Prostate gland (tissue), 2 donors: ENCODE data around the gene GTPBP2. TPM values are rescaled to one million over a fixed set of nuclear protein-coding genes. Genes with fewer than 3 reads are reported as not detected.
A peak's percentile ranks its signal among the peaks of the same experiment; 100 is the strongest.

ENCODE experiments used
- DNase-seq: peaks from one replicate; pipeline ENCODE4 v3.0.0-alpha.2; 2019; ENCODE audit warnings: low spot score
- H3K27ac ChIP-seq, 2 donors: fragments of 200-600 bp; sonication (generic); 2 replicates each; pipeline ENCODE4 v1.5.1; 2017 to 2019
- H3K27me3 ChIP-seq: fragments of 200-600 bp; sonication (generic); replicated peaks from 2 replicates; pipeline ENCODE4 v1.5.1; 2019; ENCODE audit not compliant: insufficient read depth
- H3K36me3 ChIP-seq, 2 donors: fragments of 200-600 bp; sonication (generic); 1 replicate in 1 of 2; 2 replicates in 1 of 2; pipeline versions ENCODE4 v1.5.1 to v1.8.1; 2017 to 2019
- H3K4me1 ChIP-seq: fragments of 200-600 bp; sonication (generic); replicated peaks from 2 replicates; pipeline ENCODE4 v1.5.1; 2019
- H3K4me3 ChIP-seq, 2 donors: fragments of 200-600 bp; sonication (generic); 2 replicates each; pipeline ENCODE4 v1.5.1; 2017 to 2019
- H3K9me3 ChIP-seq: fragments of 200-600 bp; sonication (generic); 2 replicates; pipeline ENCODE4 v1.5.1; 2017
- POLR2A ChIP-seq: fragments of 450-650 bp; IDR thresholded peaks from one replicate; pipeline ENCODE4 v1.6.1; 2016; ENCODE audit warnings: antibody characterized with exemption, mild to moderate bottlenecking
- POLR2AphosphoS5 ChIP-seq: sonication (generic); formaldehyde crosslinking; IDR thresholded peaks from one replicate; pipeline ENCODE4 v1.6.1; 2017; ENCODE audit warnings: antibody characterized with exemption
- WGBS: methylation state at CpG from one replicate; pipeline ENCODE4 v1.1.5; 2018; 5-methylcytosine and 5-hydroxymethylcytosine counted together
- intact Hi-C: fragments of 100-400 bp; cut with DNase I; formaldehyde crosslinking; loops from one replicate; pipeline ENCODE4 v1.14.2; 2022
- total RNA-seq, 2 donors: library from RNA; depleted of rRNA; stranded (reverse); fragments of >200 nt; gene quantifications; one replicate each; pipeline ENCODE4 v1.1.0, GENCODE V29; 2016
- TF ChIP-seq, protein P1 (sequence below), 4 experiments: fragments of 200-600 bp in 2 of 4; fragments of 450-650 bp in 2 of 4; sonication (generic) in 2 of 4; IDR thresholded peaks; 1 replicate in 3 of 4; 2 replicates in 1 of 4; pipeline ENCODE4 v1.5.1; 2016 to 2019; ENCODE audit warnings: antibody characterized with exemption in 4 of 4, mild to moderate bottlenecking in 2 of 4, moderate library complexity in 2 of 4

Gene GTPBP2
- total RNA-seq, 2 donors from 2014 or later: 22.4 to 54.9 TPM

DNA sequence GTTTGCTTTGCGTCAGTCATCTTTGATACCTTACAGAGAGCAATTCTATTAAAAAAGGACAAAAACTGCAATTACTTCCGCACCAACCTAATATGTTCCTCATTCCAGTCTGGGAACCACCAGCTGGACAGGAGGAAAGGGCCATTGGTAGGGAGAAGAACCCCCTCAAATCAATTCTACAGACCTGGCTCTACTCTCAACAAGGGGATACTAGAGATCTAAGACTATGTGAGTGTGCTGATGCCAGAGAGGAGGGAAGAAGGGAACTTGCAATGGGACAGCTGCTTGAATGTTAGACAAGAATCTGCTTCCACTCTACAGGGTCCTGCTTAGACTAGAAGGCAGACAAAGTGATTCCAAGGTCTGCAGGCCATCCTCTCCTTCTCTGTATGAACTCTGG lies 45.2 kb upstream of the GTPBP2 start:
- no peak overlapping the region for H3K27ac ChIP-seq
- TF ChIP-seq, protein P1, sequence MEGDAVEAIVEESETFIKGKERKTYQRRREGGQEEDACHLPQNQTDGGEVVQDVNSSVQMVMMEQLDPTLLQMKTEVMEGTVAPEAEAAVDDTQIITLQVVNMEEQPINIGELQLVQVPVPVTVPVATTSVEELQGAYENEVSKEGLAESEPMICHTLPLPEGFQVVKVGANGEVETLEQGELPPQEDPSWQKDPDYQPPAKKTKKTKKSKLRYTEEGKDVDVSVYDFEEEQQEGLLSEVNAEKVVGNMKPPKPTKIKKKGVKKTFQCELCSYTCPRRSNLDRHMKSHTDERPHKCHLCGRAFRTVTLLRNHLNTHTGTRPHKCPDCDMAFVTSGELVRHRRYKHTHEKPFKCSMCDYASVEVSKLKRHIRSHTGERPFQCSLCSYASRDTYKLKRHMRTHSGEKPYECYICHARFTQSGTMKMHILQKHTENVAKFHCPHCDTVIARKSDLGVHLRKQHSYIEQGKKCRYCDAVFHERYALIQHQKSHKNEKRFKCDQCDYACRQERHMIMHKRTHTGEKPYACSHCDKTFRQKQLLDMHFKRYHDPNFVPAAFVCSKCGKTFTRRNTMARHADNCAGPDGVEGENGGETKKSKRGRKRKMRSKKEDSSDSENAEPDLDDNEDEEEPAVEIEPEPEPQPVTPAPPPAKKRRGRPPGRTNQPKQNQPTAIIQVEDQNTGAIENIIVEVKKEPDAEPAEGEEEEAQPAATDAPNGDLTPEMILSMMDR (IDR thresholded peaks at IDR 0.05): no peak
- no peak for TF ChIP-seq POLR2A
- no peak for TF ChIP-seq POLR2AphosphoS5
- WGBS: 88% methylated on average over 2 of the region's 2 CpGs
- no peak overlapping the region for H3K4me3 ChIP-seq
- intact Hi-C loops: no loop called here
- peaks cover 2% of the 10 kb centered on the region for H3K4me1 ChIP-seq
- H3K27me3 ChIP-seq: no peaks in the 10 kb centered on the region
- no peaks in the 10 kb centered on the region for H3K9me3 ChIP-seq
- no peak for DNase-seq
- H3K36me3 ChIP-seq: peaks cover 3 to 11% of the 10 kb centered on the region in 2 donors

DNA sequence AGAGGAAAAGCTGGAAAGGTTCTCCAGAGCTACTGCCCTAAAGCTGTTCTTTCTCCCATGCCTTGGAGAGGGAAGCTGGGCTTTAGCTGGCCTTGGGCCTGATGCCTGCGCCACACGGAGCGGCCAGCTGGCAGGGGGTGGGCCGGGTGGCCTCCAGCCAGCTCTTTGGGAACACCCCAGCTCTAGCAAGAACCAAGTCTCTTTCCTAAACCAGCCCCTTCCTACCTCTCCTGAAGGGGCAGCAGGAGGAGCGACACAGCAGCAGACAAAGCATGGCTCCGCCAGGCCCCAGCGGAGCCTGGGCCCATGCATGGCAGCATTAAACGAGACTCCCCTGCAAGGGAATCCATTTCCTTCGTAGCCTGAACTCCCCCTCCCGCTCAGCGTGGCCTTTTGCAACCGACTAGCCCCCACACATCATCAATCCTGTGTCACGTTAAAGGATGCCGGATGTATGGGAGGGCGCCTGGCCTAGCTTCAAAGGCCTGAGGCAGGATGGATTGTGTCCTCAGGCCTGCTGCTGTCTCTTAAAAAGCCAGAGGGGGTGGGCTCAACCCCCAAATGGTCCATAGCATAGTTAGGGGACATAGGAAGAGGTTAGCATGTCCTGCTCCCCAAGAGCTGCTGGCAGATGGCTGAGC lies 44.5 kb upstream of the GTPBP2 start:
- no peak overlapping the region for H3K4me3 ChIP-seq
- DNase-seq: no peak
- no peaks in the 10 kb centered on the region for H3K27me3 ChIP-seq
- intact Hi-C loops: no loop called here
- WGBS: 51% methylated on average over 15 of the region's 15 CpGs
- H3K27ac ChIP-seq: no peak overlapping the region
- no peaks in the 10 kb centered on the region for H3K9me3 ChIP-seq
- TF ChIP-seq POLR2AphosphoS5 (no peak), POLR2A (no peak)
- TF ChIP-seq, protein P1 (IDR thresholded peaks at IDR 0.05): no peak
- peaks cover 3 to 11% of the 10 kb centered on the region in 2 donors for H3K36me3 ChIP-seq
- H3K4me1 ChIP-seq: peaks cover 3% of the 10 kb centered on the region

- intact Hi-C loops: no loop called here
- Histone ChIP-seq H3K36me3 (peaks cover 3 to 4% of the 10 kb centered on the region in 2 donors), H3K27me3 (no peaks in the 10 kb centered on the region), H3K27ac (peak overlapping the region in 1 of 2 donors; percentile 73), H3K4me3 (no peak overlapping the region), H3K4me1 (peaks cover 15% of the 10 kb centered on the region), H3K9me3 (no peaks in the 10 kb centered on the region)
- TF ChIP-seq, protein P1 (IDR thresholded peaks at IDR 0.05): no peak
- TF ChIP-seq POLR2A: no peak
- DNase-seq: no peak
- 76% methylated on average over 16 of the region's 16 CpGs for WGBS
Observed at GRCh38 chr6:43671801-43672690, 43.0 kb upstream of the GTPBP2 start.

GRCh38 chr6:43671011-43671800 lies 42.1 kb upstream of the GTPBP2 start:
- Histone ChIP-seq H3K4me1 (peaks cover 15% of the 10 kb centered on the region), H3K27me3 (no peaks in the 10 kb centered on the region), H3K27ac (peak overlapping the region in 1 of 2 donors; percentile 73), H3K36me3 (no peaks in the 10 kb centered on the region), H3K4me3 (no peak overlapping the region), H3K9me3 (no peaks in the 10 kb centered on the region)
- WGBS: 89% methylated on average over 8 of the region's 8 CpGs
- no peak for DNase-seq
- intact Hi-C loops: no loop called here
- no peak for TF ChIP-seq POLR2A
- no peak for TF ChIP-seq POLR2AphosphoS5
- TF ChIP-seq, protein P1 (IDR thresholded peaks at IDR 0.05): no peak
